GM19240 (cell line): ENCODE data around the gene NR5A2.

Experiments used
- DNase-seq: peaks from one replicate; pipeline ENCODE4 v3.0.0; 2011; ENCODE audit warnings: low spot score; ENCODE audit not compliant: insufficient read length

Gene NR5A2

DNA sequence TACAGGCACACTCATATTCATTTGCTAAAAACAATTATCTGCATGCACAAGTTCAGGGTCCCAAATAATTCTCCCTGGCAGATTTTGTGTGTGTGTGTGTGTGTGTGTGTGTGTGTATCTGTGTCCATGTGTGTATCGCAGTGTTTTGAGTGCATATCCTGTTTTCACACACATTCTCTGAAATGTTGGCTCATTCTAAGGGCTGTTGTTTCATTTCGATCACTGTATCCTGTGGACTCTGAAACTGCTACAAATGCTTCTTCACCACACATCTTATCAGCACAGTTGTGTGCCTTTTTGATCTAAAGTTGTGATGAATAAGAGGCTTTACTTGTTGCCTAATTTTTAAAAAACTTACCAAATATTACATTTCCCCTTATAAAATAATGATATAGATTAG is 34.6 kb downstream of the NR5A2 start:
- no peak for DNase-seq

GRCh38 chr1:200072636-200073285 is 45.3 kb downstream of the NR5A2 start:
- peak; percentile 8 for DNase-seq

- DNase-seq = no peak
These were observed 45.8 kb downstream of the NR5A2 start for GRCh38 chr1:200073286-200073637.

DNA sequence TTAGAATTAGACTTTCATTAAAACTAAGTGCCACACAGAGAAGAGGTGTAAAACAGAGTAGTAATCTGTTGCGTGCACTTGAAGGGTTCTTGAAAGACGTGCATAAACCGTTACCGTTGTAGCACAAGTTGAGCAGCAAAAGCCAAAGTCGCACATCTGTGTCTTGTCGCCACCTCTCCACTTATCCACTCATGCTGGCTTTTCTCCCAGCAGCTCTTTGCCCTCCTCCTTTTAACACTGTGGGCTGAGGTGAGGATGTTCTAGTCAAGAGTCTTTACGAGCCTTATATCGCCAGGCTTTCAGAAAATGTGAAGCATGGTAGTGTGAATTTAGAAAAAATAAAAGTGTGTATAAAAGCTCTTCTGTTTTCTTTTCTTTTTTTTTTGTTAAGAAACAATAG is 48.0 kb downstream of the NR5A2 start:
- DNase-seq = no peak

GRCh38 chr1:200075938-200076546 is 48.5 kb downstream of the NR5A2 start:
- no peak for DNase-seq

DNA sequence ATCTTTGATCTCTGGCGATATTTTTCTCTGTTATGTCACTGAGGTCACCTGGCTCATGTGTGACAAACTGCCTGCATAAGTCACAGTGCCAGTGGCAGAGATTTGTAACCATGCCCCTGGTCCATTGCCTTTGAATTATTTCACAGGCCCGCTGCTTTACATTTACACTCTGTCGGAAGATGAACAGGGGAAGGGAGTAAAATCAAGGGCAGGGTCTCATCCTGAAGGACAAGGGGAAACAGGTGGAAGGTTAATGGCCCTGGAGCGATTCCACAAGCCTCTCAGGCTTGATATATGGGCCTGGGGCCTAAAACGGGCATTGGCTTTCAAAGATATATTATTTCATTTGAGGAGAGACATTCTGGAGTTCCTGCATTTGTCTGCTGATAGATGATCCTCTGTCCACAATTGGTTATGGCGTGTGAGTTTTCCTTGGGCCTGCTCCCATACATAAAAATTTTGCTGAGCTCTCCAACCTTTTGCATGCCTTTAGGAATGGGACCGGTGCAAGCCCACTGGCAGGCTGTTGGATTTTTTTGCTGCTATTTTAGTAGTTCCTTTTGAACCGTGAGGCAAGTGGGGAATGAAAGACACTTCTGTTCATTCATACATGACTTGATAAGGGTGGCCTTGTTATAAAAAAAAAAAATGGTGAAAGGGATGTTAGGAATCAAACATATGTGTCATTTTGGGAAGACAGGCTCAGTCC is 51.9 kb downstream of the NR5A2 start:
- no peak for DNase-seq

DNA sequence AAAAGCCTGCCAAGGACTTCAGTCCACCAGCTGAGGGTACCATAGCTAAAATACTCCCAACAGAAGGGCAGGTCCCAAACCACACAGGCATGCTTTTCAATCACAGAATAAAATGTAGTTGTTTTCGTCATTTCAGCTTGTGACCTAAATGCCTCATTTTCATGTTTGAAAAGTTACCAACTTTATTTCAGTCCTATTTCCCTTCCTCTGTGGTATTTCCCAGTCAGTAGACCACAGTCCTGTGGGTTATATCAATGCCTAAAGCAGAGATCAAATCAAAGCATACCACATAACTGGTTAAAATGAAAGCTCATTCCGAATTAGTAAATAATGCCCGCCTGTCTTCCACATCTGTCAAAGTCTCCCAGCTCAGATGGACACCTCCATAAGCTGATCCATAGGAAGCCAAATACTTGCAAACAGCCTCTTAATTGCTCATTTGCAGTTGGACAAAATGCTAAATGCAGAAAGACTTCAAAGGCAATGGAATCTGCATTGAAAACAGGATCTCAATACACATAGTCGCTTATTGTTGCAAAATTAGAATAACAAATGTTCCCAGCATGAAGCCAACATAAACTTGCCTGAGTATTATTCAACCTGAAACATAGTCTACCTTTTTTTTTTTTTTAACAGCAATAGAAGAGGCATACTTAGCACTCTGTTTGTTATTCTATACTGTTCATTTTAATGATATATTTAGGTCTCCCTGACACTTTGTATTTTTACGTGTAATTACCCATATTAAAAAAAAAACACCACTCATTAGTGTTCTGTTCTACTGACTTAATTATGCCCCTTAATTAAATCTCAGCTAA is 53.9 kb downstream of the NR5A2 start:
- no peak for DNase-seq

DNA sequence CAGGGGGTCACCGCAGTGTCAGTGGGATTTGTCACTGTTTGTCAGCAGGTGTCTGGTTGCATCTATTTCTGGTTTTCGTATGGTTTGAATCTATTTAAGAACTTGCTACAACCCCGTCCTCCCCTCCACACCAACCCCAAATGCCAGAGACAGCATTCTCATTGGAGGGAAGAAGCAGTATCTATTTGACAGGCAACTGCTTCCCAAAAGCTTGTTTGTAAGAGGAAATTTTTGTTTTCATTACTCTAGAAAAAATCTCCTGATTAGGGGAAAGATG is 54.4 kb downstream of the NR5A2 start:
- DNase-seq = no peak

DNA sequence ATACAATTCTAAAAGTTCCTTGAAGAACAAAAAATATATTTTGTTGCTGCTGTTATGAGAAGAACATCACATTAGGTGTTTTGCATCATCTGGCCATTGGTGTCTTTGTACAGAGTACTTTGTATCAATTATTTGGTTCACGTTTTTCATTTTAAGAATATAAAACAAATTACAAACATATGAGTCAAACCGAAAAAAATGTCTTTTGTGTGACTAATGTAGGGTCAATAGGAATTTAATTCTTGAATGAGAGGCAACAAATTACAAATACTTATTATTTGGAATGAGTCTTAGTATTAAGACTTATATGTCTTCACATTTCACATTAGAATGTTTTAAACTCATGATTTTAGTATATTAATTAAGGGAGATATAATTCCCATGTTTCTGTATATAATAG is 54.8 kb downstream of the NR5A2 start:
- DNase-seq = no peak

DNA sequence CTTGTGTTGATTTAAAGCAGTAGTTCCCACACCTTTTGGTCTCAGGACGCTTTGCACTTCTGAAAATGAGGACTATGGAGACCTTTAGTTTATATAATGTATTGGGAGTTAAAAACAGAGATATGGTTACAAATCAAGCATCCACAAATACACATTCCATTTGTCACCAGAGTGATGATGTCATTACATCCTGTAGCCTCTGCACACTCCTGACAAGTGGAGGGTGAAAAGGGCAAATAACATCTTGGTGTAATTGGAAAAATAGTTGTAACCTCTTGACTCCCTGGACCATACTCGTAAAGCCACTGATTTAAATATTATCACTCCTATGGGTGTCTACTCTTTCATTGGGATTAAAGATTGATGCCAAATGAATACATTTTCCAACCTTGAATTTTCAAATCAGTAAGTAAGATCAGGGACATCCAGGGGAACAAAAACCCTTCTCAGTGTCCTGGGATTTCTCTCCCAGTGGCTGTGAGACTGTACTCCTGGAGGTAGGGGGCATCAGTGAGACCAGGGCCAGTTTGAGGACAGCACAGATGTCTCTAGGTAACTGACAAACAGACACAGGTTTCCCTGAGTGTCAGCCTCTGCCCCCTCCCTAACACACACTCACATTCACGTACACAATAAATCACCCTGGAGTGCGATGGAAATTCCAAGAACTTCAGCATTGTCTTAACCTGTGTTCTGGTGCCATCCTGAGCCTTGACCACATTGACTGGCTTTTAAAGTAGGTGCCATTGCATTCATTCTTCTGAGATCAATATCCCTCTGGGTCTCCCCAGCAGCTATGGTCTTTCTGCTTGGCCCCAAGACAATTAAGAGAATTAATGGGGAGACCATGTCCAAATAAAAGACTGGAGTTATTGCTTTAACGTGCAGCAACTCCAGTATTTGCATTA is 63.0 kb downstream of the NR5A2 start:
- DNase-seq = no peak

- DNase-seq = no peak
These were observed 67.6 kb downstream of the NR5A2 start for GRCh38 chr1:200095057-200095577.

DNA sequence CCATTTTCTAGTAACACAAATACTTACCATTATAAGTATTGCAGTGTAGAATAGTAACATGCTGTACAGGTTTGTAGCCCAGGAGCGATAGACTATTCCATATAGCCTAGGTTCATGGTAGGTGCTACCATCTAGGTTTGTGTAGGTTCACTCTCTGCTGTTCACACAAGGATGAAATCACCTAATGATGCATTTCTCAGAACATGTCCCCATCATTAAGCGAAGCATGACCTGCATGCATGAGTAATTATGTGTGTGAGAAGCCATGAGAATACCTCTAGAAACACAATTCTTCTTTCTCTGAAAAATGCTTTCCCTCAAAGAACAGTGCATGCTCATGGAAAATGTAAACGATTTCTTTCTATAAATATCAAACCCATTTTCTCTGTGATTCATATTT is 69.3 kb downstream of the NR5A2 start:
- DNase-seq = no peak

- DNase-seq = no peak
These were observed 71.5 kb downstream of the NR5A2 start for GRCh38 chr1:200099040-200099439.

DNA sequence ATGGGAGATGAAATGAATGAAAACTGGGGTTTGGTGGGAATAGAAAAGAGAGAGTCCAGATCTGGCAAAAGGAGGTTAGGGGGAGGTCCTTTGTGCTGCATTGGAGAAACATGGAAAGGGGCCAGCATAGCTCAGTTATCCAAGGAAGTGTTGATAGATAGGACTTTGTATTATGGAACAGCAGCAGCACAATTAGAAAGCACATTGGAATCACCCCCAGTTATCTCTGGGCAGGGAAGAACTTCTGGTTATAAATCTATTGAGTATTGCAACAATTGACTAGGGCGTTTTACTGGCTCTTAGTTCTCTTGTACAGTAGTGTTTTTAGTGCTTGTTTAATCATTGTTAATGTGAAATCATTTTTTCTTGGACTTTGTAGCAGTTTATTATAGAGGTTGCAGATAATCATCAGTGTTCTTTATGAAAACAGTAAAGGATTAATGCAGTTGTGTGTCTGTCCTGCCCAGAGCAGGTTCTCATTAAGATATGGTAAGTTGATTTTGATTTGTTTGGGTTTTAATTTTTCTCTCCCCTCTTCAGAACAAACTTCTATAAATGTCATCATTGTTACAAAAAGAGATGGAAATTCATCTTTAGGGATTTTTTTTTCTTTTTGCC is 76.6 kb downstream of the NR5A2 start:
- DNase-seq = no peak

DNA sequence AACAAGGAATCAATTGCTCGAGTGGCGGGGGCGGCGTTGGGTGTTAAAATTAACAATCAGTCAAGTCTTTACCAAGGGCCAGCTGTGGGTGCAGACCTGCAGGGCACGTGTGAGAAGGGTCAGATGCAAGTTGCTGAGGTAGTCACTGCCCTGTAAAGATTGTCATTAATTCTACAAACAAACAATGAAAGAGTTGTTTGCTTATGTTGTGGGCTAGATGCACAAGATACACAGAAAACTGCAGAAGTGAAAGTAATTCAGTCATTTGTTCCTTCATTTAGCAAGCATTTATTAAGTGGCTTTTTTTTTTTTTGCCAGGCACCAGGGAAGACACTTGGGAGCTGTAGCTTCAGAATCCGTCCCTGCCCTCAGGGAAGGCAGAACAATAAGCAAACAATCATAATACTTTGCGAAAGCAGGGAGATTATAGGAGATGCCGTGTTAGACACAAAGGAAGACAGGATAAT is 79.5 kb downstream of the NR5A2 start:
- no peak for DNase-seq

- no peak for DNase-seq
These were observed 81.1 kb downstream of the NR5A2 start for GRCh38 chr1:200108659-200109058.

DNA sequence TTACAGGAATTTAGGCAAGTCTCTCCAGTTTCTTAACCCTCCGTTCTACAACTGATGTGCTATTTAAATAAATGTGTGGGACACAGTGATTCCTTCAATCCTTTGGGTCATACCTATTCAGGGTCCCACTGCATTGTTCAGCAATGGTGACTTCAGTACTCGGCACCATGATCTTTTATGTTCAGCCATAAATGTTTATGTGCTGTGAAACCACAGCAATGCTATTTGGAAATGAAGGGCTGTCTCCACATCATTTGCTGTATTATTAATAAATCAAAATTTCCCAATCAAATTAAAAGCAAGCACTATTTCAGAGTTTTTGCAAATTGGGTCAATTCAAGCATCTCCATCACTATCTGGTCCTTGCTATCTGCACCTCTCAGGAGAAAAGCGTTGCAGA is 84.8 kb downstream of the NR5A2 start:
- no peak for DNase-seq

GRCh38 chr1:200115532-200115931 is 88.0 kb downstream of the NR5A2 start:
- DNase-seq = no peak

DNA sequence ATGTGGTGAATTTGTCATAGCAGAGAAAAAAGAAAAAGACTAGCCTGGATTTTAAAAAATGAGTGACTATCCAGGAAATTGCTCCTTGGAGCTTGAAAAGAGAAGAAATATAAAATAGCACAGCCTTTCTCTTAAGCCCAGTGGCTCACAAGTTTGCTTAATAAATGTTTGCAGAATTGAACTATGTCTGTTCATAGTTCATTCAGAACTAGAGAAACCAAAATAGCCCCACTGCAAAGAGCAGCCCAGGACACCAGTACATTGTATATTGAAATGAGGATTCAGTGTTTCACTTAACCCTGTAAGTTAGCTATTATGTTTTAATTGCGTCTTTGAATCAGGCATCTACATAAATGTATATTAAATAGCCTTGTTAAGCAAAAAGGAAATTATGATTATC is 88.8 kb downstream of the NR5A2 start:
- no peak for DNase-seq

DNA sequence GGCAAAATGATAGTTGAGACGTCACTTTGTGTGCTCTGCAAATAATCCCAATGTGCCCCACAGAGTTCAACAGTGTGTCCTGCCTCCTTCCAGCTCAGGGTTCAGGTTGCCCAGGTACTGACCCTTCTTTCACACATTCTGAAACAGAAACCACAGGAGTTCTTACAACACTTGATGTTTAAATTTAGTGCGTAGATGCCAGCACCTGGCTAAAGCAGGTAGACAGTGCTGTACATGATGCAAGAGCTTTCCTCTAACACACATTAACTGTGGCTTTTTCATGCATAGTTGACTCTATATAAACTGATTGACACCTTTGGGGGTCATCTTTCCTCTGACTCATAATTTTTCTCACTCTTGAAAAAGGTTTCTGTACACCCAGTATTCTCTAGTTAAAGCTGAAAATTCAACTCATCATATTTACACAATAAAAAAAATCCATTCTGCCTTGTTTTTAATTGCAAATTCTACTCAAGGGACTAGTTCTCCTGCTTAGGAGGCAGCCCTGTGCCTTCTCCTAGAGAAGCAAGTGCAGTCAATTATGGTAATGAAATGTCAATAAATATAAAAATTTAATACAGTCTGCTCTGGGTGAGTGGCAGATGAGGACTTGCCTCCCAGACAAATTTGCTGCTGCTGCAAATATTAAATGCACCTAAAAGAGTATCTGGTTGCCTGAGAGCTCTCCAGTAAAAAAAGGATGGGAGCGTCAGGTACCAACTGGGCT is 91.4 kb downstream of the NR5A2 start:
- DNase-seq = no peak
